PC-9 (cell line): Measurements from ENCODE around the gene MAN2A2.

Experiments used
- CTCF ChIP-seq: fragments of 200-600 bp; sonication (generic); conservative IDR thresholded peaks from 2 replicates; pipeline ENCODE4 v1.6.1; 2017; ENCODE audit warnings: mixed run types, antibody characterized with exemption, mild to moderate bottlenecking, moderate library complexity
- EZH2 ChIP-seq: fragments of 200-600 bp; sonication (generic); IDR thresholded peaks from 2 replicates; pipeline ENCODE4 v1.8.0; 2017; ENCODE audit warnings: antibody characterized with exemption, low read depth

- TF ChIP-seq EZH2 (no peak), CTCF (no peak)
Observed at GRCh38 chr15:90883526-90883975, 19.6 kb upstream of the MAN2A2 start.
